Stimulated activated CD8-positive, alpha-beta memory T cell treated with anti-CD3 and anti-CD28 coated beads, Interleukin-7, amount 100 ng/mL, for 1 hour (primary cell): Measurements from ENCODE around the gene IGF1R.
"Not testable (repeated sequence)": the region's sequence is repeated elsewhere in the genome, so short reads cannot be mapped to it uniquely, and the experiment has no call there.

Experiments
- DNase-seq, 2 donors: peaks; one replicate each; pipeline ENCODE4 v3.0.0-alpha.2; 2020; ENCODE audit warnings: low read depth in 2 of 2

Gene IGF1R

GRCh38 chr15:98997755-98998154 lies 349.4 kb downstream of the IGF1R start:
- no peak for DNase-seq

GRCh38 chr15:98998279-98998678 lies 349.9 kb downstream of the IGF1R start:
- no peak for DNase-seq

GRCh38 chr15:98999233-98999632 lies 350.9 kb downstream of the IGF1R start:
- DNase-seq: no peak

GRCh38 chr15:99002226-99002625 lies 353.9 kb downstream of the IGF1R start:
- no peak for DNase-seq

GRCh38 chr15:99003317-99003716 lies 355.0 kb downstream of the IGF1R start:
- not testable (repeated sequence) for DNase-seq

GRCh38 chr15:99004998-99005974 lies 356.9 kb downstream of the IGF1R start:
- not testable (repeated sequence) for DNase-seq

GRCh38 chr15:99006146-99006545 lies 357.8 kb downstream of the IGF1R start:
- DNase-seq: no peak

- no peak for DNase-seq
These were observed 358.7 kb downstream of the IGF1R start for GRCh38 chr15:99006904-99007495.

- no peak for DNase-seq
These were observed 361.5 kb downstream of the IGF1R start for GRCh38 chr15:99009741-99010330.

- no peak for DNase-seq
These were observed 362.4 kb downstream of the IGF1R start for GRCh38 chr15:99010768-99011167.
